ENCODE data around the gene MMP10. TPM values are rescaled to one million over a fixed set of nuclear protein-coding genes. Genes with fewer than 3 reads are reported as not detected.

The MMP10 gene
- total and polyA plus RNA-seq, 4 donors = not detected

DNA sequence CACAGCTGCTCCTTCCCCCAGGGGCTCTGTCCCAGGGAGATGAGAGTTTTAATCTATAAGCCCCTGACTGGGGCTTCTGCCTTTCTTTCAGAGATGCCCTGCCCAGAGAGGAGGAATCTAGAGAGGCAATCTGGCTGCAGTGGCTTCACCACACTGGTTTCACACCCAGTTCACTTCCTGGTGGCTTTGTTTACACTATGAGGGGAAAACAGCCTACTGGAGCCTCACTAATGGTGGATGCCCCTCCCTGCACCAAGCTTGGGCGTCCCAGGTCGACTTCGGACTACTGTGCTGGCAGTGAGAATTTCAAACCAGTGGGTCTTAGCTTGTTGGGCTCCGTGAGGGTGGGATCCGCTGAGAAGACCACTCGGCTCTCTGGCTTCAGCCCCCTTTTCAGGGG lies 39.1 kb upstream of the MMP10 start:
- WGBS = 67% methylated on average over 6 of the region's 6 CpGs

DNA sequence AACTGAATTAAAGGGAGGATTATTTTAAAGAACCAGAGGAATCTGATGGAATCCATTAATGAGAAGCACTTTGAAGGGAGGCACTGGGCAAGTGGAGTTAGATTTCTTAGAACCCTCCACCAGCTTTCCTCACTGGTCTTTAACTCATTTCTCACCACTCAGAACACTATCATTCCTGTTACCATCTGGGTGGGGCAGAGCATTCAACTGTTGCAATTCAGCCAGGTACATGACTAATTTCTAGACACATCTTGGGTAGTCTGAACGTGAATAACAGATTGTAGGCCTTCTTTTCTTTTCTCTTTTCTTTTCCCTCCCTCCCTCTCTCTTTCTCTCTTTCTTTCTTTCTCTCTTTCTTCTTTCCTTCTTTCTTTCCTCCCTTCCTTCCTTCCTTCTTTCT lies 33.1 kb upstream of the MMP10 start:
- WGBS = 67% methylated on average over 1 of the region's 1 CpG
- DNase-seq (ENCODE audit: low spot score) = no peak

More for the DNA sequence above, 39.1 kb upstream of the MMP10 start:
- Histone ChIP-seq H3K27ac (ENCODE audit: low read depth in 1 of 2, low read length in 2 of 2) (no peak overlapping the region), H3K9me3 (ENCODE audit: control insufficient read depth in 4 of 4, low read length in 3 of 4) (no peaks in the 10 kb centered on the region), H3K4me3 (ENCODE audit: low read depth in 1 of 3, low read length in 3 of 3) (no peak overlapping the region), H3K9ac (ENCODE audit: low read depth in 1 of 2, low read length in 2 of 2) (no peak overlapping the region), H3K27me3 (ENCODE audit: control insufficient read depth in 4 of 4, insufficient read depth in 4 of 4, low read length in 3 of 4) (peaks cover 0 to 3% (median 0%) of the 10 kb centered on the region in 4 donors), H3K4me1 (ENCODE audit: control insufficient read depth in 4 of 4, insufficient read depth in 4 of 4, low read length in 3 of 4) (no peaks in the 10 kb centered on the region), H3K36me3 (ENCODE audit: control insufficient read depth in 4 of 4, insufficient read depth in 3 of 4, low read depth in 1 of 4, low read length in 3 of 4) (no peaks in the 10 kb centered on the region)
- DNase-seq (ENCODE audit: low spot score) = no peak
- TF ChIP-seq FOXA1 (IDR thresholded peaks at IDR 0.05) (no peak), GABPA (IDR thresholded peaks at IDR 0.05 in 1 of 2, conservative IDR thresholded peaks at IDR 0.05 in 1 of 2) (no peak), RAD21 (IDR thresholded peaks at IDR 0.05) (no peak), HNF4A (conservative IDR thresholded peaks at IDR 0.05) (no peak), HNF4G (IDR thresholded peaks at IDR 0.05) (no peak), NR2F2 (IDR thresholded peaks at IDR 0.05) (no peak), FOXA2 (IDR thresholded peaks at IDR 0.05) (no peak), JUND (IDR thresholded peaks at IDR 0.05) (no peak), YY1 (IDR thresholded peaks at IDR 0.05) (no peak), EGR1 (IDR thresholded peaks at IDR 0.05; ENCODE audit: low read depth in 2 of 2) (no peak), RXRA (IDR thresholded peaks at IDR 0.05) (no peak), SP1 (IDR thresholded peaks at IDR 0.05) (no peak), TAF1 (conservative IDR thresholded peaks at IDR 0.05) (no peak)
- TF ChIP-seq, protein P1, sequence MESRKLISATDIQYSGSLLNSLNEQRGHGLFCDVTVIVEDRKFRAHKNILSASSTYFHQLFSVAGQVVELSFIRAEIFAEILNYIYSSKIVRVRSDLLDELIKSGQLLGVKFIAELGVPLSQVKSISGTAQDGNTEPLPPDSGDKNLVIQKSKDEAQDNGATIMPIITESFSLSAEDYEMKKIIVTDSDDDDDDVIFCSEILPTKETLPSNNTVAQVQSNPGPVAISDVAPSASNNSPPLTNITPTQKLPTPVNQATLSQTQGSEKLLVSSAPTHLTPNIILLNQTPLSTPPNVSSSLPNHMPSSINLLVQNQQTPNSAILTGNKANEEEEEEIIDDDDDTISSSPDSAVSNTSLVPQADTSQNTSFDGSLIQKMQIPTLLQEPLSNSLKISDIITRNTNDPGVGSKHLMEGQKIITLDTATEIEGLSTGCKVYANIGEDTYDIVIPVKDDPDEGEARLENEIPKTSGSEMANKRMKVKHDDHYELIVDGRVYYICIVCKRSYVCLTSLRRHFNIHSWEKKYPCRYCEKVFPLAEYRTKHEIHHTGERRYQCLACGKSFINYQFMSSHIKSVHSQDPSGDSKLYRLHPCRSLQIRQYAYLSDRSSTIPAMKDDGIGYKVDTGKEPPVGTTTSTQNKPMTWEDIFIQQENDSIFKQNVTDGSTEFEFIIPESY (IDR thresholded peaks at IDR 0.05) = no peak
- TF ChIP-seq, protein P2, sequence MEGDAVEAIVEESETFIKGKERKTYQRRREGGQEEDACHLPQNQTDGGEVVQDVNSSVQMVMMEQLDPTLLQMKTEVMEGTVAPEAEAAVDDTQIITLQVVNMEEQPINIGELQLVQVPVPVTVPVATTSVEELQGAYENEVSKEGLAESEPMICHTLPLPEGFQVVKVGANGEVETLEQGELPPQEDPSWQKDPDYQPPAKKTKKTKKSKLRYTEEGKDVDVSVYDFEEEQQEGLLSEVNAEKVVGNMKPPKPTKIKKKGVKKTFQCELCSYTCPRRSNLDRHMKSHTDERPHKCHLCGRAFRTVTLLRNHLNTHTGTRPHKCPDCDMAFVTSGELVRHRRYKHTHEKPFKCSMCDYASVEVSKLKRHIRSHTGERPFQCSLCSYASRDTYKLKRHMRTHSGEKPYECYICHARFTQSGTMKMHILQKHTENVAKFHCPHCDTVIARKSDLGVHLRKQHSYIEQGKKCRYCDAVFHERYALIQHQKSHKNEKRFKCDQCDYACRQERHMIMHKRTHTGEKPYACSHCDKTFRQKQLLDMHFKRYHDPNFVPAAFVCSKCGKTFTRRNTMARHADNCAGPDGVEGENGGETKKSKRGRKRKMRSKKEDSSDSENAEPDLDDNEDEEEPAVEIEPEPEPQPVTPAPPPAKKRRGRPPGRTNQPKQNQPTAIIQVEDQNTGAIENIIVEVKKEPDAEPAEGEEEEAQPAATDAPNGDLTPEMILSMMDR (IDR thresholded peaks at IDR 0.05; ENCODE audit: low read depth, low read length, missing input control) = no peak
- TF ChIP-seq, protein P3, sequence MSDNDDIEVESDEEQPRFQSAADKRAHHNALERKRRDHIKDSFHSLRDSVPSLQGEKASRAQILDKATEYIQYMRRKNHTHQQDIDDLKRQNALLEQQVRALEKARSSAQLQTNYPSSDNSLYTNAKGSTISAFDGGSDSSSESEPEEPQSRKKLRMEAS (IDR thresholded peaks at IDR 0.05) = no peak
- TF ChIP-seq, protein P4, sequence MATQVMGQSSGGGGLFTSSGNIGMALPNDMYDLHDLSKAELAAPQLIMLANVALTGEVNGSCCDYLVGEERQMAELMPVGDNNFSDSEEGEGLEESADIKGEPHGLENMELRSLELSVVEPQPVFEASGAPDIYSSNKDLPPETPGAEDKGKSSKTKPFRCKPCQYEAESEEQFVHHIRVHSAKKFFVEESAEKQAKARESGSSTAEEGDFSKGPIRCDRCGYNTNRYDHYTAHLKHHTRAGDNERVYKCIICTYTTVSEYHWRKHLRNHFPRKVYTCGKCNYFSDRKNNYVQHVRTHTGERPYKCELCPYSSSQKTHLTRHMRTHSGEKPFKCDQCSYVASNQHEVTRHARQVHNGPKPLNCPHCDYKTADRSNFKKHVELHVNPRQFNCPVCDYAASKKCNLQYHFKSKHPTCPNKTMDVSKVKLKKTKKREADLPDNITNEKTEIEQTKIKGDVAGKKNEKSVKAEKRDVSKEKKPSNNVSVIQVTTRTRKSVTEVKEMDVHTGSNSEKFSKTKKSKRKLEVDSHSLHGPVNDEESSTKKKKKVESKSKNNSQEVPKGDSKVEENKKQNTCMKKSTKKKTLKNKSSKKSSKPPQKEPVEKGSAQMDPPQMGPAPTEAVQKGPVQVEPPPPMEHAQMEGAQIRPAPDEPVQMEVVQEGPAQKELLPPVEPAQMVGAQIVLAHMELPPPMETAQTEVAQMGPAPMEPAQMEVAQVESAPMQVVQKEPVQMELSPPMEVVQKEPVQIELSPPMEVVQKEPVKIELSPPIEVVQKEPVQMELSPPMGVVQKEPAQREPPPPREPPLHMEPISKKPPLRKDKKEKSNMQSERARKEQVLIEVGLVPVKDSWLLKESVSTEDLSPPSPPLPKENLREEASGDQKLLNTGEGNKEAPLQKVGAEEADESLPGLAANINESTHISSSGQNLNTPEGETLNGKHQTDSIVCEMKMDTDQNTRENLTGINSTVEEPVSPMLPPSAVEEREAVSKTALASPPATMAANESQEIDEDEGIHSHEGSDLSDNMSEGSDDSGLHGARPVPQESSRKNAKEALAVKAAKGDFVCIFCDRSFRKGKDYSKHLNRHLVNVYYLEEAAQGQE (IDR thresholded peaks at IDR 0.05) = no peak
- TF ChIP-seq, protein P5, sequence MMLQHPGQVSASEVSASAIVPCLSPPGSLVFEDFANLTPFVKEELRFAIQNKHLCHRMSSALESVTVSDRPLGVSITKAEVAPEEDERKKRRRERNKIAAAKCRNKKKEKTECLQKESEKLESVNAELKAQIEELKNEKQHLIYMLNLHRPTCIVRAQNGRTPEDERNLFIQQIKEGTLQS (IDR thresholded peaks at IDR 0.05) = no peak

More for the DNA sequence above, 33.1 kb upstream of the MMP10 start:
- H3K4me3 ChIP-seq (ENCODE audit: low read depth in 1 of 3, low read length in 3 of 3) = no peak overlapping the region
- H3K4me1 ChIP-seq (ENCODE audit: control insufficient read depth in 4 of 4, insufficient read depth in 4 of 4, low read length in 3 of 4) = no peaks in the 10 kb centered on the region
- H3K9me3 ChIP-seq (ENCODE audit: control insufficient read depth in 4 of 4, low read length in 3 of 4) = no peaks in the 10 kb centered on the region
- H3K27ac ChIP-seq (ENCODE audit: low read depth in 1 of 2, low read length in 2 of 2) = no peak overlapping the region
- no peaks in the 10 kb centered on the region for H3K36me3 ChIP-seq (ENCODE audit: control insufficient read depth in 4 of 4, insufficient read depth in 3 of 4, low read depth in 1 of 4, low read length in 3 of 4)
- no peaks in the 10 kb centered on the region for H3K27me3 ChIP-seq (ENCODE audit: control insufficient read depth in 4 of 4, insufficient read depth in 4 of 4, low read length in 3 of 4)
- TF ChIP-seq FOXA1 (IDR thresholded peaks at IDR 0.05) = no peak
- TF ChIP-seq, protein P4 (IDR thresholded peaks at IDR 0.05) = no peak
- H3K9ac ChIP-seq (ENCODE audit: low read depth in 1 of 2, low read length in 2 of 2) = no peak overlapping the region

Measured in liver (tissue), 9 donors.